A673 (cell line): ENCODE data around the gene ITPKB. TPM values are rescaled to one million over a fixed set of nuclear protein-coding genes. Genes with fewer than 3 reads are reported as not detected.

Source experiments
- BruUV-seq: library from RNA; stranded (reverse); fragments of 400-500 nt; replicated peaks from 2 replicates; lab custom pipeline; 2021; lab: Mats Ljungman, UMichigan
- CTCF ChIA-PET: fragments of 300-600 bp; sonication (Branson Sonifier 250); formaldehyde crosslinking; loops from one replicate; lab custom pipeline; 2022; ENCODE audit warnings: antibody characterized with exemption; lab: Charles Lee
- POLR2A ChIA-PET: fragments of 300-600 bp; sonication (Branson Sonifier 250); formaldehyde crosslinking; loops from one replicate; lab custom pipeline; 2022; ENCODE audit warnings: antibody characterized with exemption; ENCODE audit not compliant: low non-redundant PET; lab: Charles Lee
- DNase-seq: peaks from one replicate; pipeline ENCODE4 v3.0.0-alpha.2; 2015; ENCODE audit warnings: low spot score
- H3K27ac ChIP-seq: fragments of 200-600 bp; sonication (generic); 2 replicates; pipeline ENCODE4 v1.5.1; 2016; ENCODE audit warnings: mixed run types, low read depth, mild to moderate bottlenecking, mixed read lengths, antibody characterized with exemption, low read length; ENCODE audit not compliant: poor library complexity, severe bottlenecking
- H3K27me3 ChIP-seq: fragments of 200-600 bp; sonication (generic); replicated peaks from 2 replicates; pipeline ENCODE4 v1.6.1; 2017; ENCODE audit warnings: mixed run types, low read depth, mild to moderate bottlenecking, mixed read lengths, antibody characterized with exemption, low read length; ENCODE audit not compliant: insufficient read depth, poor library complexity
- H3K36me3 ChIP-seq: fragments of 200-600 bp; sonication (generic); 2 replicates; pipeline ENCODE4 v1.6.1; 2016; ENCODE audit warnings: mixed run types, mild to moderate bottlenecking, mixed read lengths, antibody characterized with exemption, low read length; ENCODE audit not compliant: insufficient read depth, poor library complexity, severe bottlenecking
- H3K4me1 ChIP-seq: fragments of 200-600 bp; sonication (generic); 2 replicates; pipeline ENCODE4 v1.6.1; 2017; ENCODE audit warnings: mixed run types, mild to moderate bottlenecking, mixed read lengths, antibody characterized with exemption, low read length; ENCODE audit not compliant: insufficient read depth, poor library complexity, severe bottlenecking
- H3K4me3 ChIP-seq: fragments of 200-600 bp; sonication (generic); 2 replicates; pipeline ENCODE4 v1.5.1; 2016; ENCODE audit warnings: low read depth, mixed run types, mild to moderate bottlenecking, mixed read lengths, low read length; ENCODE audit not compliant: poor library complexity, severe bottlenecking
- H3K9me3 ChIP-seq: fragments of 200-600 bp; sonication (generic); 2 replicates; pipeline ENCODE4 v1.6.1; 2016; ENCODE audit warnings: mixed run types, low read depth, mild to moderate bottlenecking, mixed read lengths, antibody characterized with exemption, low read length; ENCODE audit not compliant: poor library complexity, severe bottlenecking
- CTCF ChIP-seq: fragments of 300-800, 200-600 bp; sonication (generic); conservative IDR thresholded peaks from 2 replicates; pipeline ENCODE4 v1.5.1; 2017; ENCODE audit warnings: low read depth, mild to moderate bottlenecking, antibody characterized with exemption, low read length, moderate library complexity, mixed read lengths
- EZH2 ChIP-seq: fragments of 200-600 bp; sonication (generic); IDR thresholded peaks from 2 replicates; pipeline ENCODE4 v1.6.1; 2017; ENCODE audit warnings: borderline replicate concordance, low read depth, mild to moderate bottlenecking, mixed read lengths, antibody characterized with exemption, low read length; ENCODE audit not compliant: poor library complexity, severe bottlenecking
- intact Hi-C: fragments of 100-400 bp; cut with micrococcal nuclease; formaldehyde crosslinking; loops from one replicate; pipeline ENCODE4 v1.10.0; 2022; ENCODE audit not compliant: unreplicated experiment
- total RNA-seq: library from RNA; stranded (reverse); gene quantifications from 2 replicates; pipeline ENCODE4 v1.2.3, GENCODE V29; 2021

Gene ITPKB
- total RNA-seq, 1 experiment from 2014 or later, result 14.1 TPM

DNA sequence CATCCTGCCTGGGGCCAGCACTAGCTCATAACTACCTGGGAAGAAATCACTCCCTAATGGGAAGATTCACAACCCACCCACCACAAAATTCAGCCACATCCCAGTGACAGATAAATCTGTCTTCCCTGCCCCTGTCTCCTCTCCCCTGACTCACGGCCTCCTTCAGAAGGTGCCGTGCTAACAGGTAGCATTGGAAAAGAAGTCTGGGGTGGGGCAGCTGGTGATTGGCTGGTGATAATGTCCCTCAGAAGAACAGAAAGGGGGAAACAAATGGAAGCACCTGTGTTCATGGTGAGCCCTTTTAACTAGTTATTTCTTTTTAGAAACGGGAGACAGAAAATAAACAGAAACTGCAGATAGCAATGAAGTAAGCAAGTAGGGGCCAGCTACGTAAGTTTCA, 29.1 kb downstream of the ITPKB start:
- H3K4me1 ChIP-seq, result peaks cover 6% of the 10 kb centered on the region
- H3K27ac ChIP-seq, result no peak overlapping the region
- CTCF ChIA-PET, result no interaction called here
- no peaks in the 10 kb centered on the region for H3K36me3 ChIP-seq
- no peak overlapping the region for H3K4me3 ChIP-seq
- no peaks in the 10 kb centered on the region for H3K9me3 ChIP-seq
- no peaks in the 10 kb centered on the region for H3K27me3 ChIP-seq
- TF ChIP-seq CTCF, result no peak
- no peak for TF ChIP-seq EZH2
- DNase-seq, result no peak
- no TSS peak for BruUV-seq
- POLR2A ChIA-PET, result no interaction called here
- intact Hi-C loops, result no loop called here

GRCh38 chr1:226708967-226709396, 30.1 kb downstream of the ITPKB start:
- CTCF ChIA-PET, result no interaction called here
- intact Hi-C loops, result no loop called here

GRCh38 chr1:226708342-226708780, 30.7 kb downstream of the ITPKB start:
- Histone ChIP-seq H3K27me3 (no peaks in the 10 kb centered on the region), H3K9me3 (no peaks in the 10 kb centered on the region), H3K36me3 (no peaks in the 10 kb centered on the region), H3K27ac (no peak overlapping the region), H3K4me1 (peaks cover 12% of the 10 kb centered on the region), H3K4me3 (no peak overlapping the region)
- TF ChIP-seq CTCF (no peak), EZH2 (no peak)
- ChIA-PET CTCF (no interaction called here), POLR2A (no interaction called here)
- intact Hi-C loops, result no loop called here
- no TSS peak for BruUV-seq
- DNase-seq, result peak; percentile 17

More at GRCh38 chr1:226708967-226709396, 30.1 kb downstream of the ITPKB start:
- TF ChIP-seq CTCF, result 0 out of 2 replicates have a peak, but pooled peaks have one; percentile 10
- no peak for TF ChIP-seq EZH2
- POLR2A ChIA-PET, result no interaction called here
- BruUV-seq, result no TSS peak
- Histone ChIP-seq H3K4me1 (peaks cover 6% of the 10 kb centered on the region), H3K27ac (no peak overlapping the region), H3K4me3 (no peak overlapping the region), H3K9me3 (no peaks in the 10 kb centered on the region), H3K36me3 (no peaks in the 10 kb centered on the region), H3K27me3 (no peaks in the 10 kb centered on the region)
- no peak for DNase-seq
